MM.1S (cell line): ENCODE data around the gene USP49.

Source experiments
- EZH2 ChIP-seq: fragments of 300-600 bp; sonication (generic); optimal IDR thresholded peaks from 2 replicates; pipeline ENCODE3; 2017; ENCODE audit warnings: low read depth, mild to moderate bottlenecking, antibody characterized with exemption, low read length, mixed read lengths
- EZH2phosphoT487 ChIP-seq: fragments of 300-600 bp; sonication (generic); IDR thresholded peaks from 2 replicates; pipeline ENCODE4 v1.6.1; 2018; ENCODE audit warnings: antibody characterized with exemption, low read length
- TF ChIP-seq, protein P1 (sequence below): fragments of 300-600 bp; sonication (generic); IDR thresholded peaks from 2 replicates; pipeline ENCODE4 v1.5.1; 2016; ENCODE audit warnings: antibody characterized with exemption, low read length, mixed read lengths

DNA sequence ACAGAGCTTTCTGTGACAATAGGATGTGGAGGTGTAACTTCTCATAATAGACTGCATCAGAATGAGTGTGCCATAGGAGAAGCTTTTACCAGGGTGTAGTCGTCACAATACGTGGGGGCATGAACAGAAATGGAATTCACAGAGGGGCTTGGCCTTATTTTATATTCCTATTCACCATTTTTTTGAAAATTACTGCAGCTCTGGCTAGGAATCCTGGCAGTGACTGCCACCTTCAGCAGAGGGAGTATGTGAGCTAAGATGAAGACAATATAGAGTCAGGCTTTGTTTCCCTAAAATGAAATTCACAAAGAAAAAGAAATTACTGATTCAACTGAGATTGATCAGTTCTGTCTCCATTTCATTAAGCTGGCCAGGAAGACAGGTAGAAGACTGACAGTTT is 93.8 kb downstream of the USP49 start:
- TF ChIP-seq, protein P1, sequence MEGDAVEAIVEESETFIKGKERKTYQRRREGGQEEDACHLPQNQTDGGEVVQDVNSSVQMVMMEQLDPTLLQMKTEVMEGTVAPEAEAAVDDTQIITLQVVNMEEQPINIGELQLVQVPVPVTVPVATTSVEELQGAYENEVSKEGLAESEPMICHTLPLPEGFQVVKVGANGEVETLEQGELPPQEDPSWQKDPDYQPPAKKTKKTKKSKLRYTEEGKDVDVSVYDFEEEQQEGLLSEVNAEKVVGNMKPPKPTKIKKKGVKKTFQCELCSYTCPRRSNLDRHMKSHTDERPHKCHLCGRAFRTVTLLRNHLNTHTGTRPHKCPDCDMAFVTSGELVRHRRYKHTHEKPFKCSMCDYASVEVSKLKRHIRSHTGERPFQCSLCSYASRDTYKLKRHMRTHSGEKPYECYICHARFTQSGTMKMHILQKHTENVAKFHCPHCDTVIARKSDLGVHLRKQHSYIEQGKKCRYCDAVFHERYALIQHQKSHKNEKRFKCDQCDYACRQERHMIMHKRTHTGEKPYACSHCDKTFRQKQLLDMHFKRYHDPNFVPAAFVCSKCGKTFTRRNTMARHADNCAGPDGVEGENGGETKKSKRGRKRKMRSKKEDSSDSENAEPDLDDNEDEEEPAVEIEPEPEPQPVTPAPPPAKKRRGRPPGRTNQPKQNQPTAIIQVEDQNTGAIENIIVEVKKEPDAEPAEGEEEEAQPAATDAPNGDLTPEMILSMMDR: peak; percentile 36
- TF ChIP-seq EZH2: no peak
- TF ChIP-seq EZH2phosphoT487: no peak
